ENCODE results near the gene RXRA. TPM values are rescaled to one million over a fixed set of nuclear protein-coding genes. Genes with fewer than 3 reads are reported as not detected.

Gene RXRA
- total and polyA plus RNA-seq, 4 donors = 41.5 to 116 (median 74.1) TPM

GRCh38 chr9:134386951-134387831 lies 60.9 kb downstream of the RXRA start:
- H3K27ac ChIP-seq (ENCODE audit: low read depth in 1 of 2, low read length in 2 of 2) = peak overlapping the region; percentile 76 to 79
- no peak for DNase-seq (ENCODE audit: low spot score)

More at GRCh38 chr9:134386951-134387831, 60.9 kb downstream of the RXRA start:
- H3K9ac ChIP-seq (ENCODE audit: low read depth in 1 of 2, low read length in 2 of 2) = peak overlapping the region in 1 of 2 donors; percentile 14
- peaks cover 0 to 7% (median 1%) of the 10 kb centered on the region in 4 donors for H3K36me3 ChIP-seq (ENCODE audit: control insufficient read depth in 4 of 4, insufficient read depth in 3 of 4, low read depth in 1 of 4, low read length in 3 of 4)
- peaks cover 52 to 98% (median 93%) of the 10 kb centered on the region in 4 donors for H3K4me1 ChIP-seq (ENCODE audit: control insufficient read depth in 4 of 4, insufficient read depth in 4 of 4, low read length in 3 of 4)
- H3K4me3 ChIP-seq (ENCODE audit: low read depth in 1 of 3, low read length in 3 of 3) = peak overlapping the region in 1 of 3 donors; percentile 23
- H3K9me3 ChIP-seq (ENCODE audit: control insufficient read depth in 4 of 4, low read length in 3 of 4) = no peaks in the 10 kb centered on the region
- WGBS = 33% methylated on average over 38 of the region's 38 CpGs
- TF ChIP-seq MAX (IDR thresholded peaks at IDR 0.05) = peak; percentile 87
- no peak for TF ChIP-seq ATF3 (IDR thresholded peaks at IDR 0.05)
- peak; percentile 59 to 91 for TF ChIP-seq RXRA (IDR thresholded peaks at IDR 0.05)
- peak in 1 of 2 donors; percentile 70 for TF ChIP-seq JUND (IDR thresholded peaks at IDR 0.05)
- no peak for TF ChIP-seq TAF1 (conservative IDR thresholded peaks at IDR 0.05)
- TF ChIP-seq CTCF (IDR thresholded peaks at IDR 0.05; ENCODE audit: low read depth, low read length, missing input control) = no peak
- TF ChIP-seq EGR1 (IDR thresholded peaks at IDR 0.05; ENCODE audit: low read depth in 2 of 2) = peak; percentile 40 to 89
- TF ChIP-seq NR2F2 (IDR thresholded peaks at IDR 0.05) = no peak
- peak; percentile 51 for TF ChIP-seq REST (IDR thresholded peaks at IDR 0.05)
- TF ChIP-seq FOXA2 (IDR thresholded peaks at IDR 0.05) = peak; percentile 60
- peak; percentile 55 to 79 for TF ChIP-seq HNF4A (conservative IDR thresholded peaks at IDR 0.05)
- no peak for TF ChIP-seq ZBTB33 (IDR thresholded peaks at IDR 0.05)
- TF ChIP-seq YY1 (IDR thresholded peaks at IDR 0.05) = peak; percentile 88
- TF ChIP-seq HNF4G (IDR thresholded peaks at IDR 0.05) = no peak
- no peak for TF ChIP-seq GABPA (IDR thresholded peaks at IDR 0.05 in 1 of 2, conservative IDR thresholded peaks at IDR 0.05 in 1 of 2)
- no peak for TF ChIP-seq FOXA1 (IDR thresholded peaks at IDR 0.05)
- TF ChIP-seq RAD21 (IDR thresholded peaks at IDR 0.05) = peak; percentile 55 to 56
- peak; percentile 45 for TF ChIP-seq SP1 (IDR thresholded peaks at IDR 0.05)
- H3K27me3 ChIP-seq (ENCODE audit: control insufficient read depth in 4 of 4, insufficient read depth in 4 of 4, low read length in 3 of 4) = no peaks in the 10 kb centered on the region
